ENCODE results near the gene VTCN1. TPM values are rescaled to one million over a fixed set of nuclear protein-coding genes. Genes with fewer than 3 reads are reported as not detected.

Gene VTCN1
- total and polyA plus RNA-seq, 2 experiments from 2014 or later, result 12.4 to 14.9 TPM

GRCh38 chr1:117171900-117172511 is 38.7 kb downstream of the VTCN1 start:
- H3K4me1 ChIP-seq (ENCODE audit: insufficient read depth), result no peaks in the 10 kb centered on the region
- no peaks in the 10 kb centered on the region for H4K20me1 ChIP-seq (ENCODE audit: insufficient read depth, poor library complexity, severe bottlenecking)
- WGBS (ENCODE audit: low lambda C conversion rate, missing lambda C conversion rate), result 90% methylated on average over 18 of the region's 18 CpGs
- H3K4me2 ChIP-seq, result no peak overlapping the region
- H3K36me3 ChIP-seq (replicated peaks; ENCODE audit: insufficient read depth, low read depth), result no peaks in the 10 kb centered on the region
- no peak overlapping the region for H2AFZ ChIP-seq
- H3K9me2 ChIP-seq (replicated peaks; ENCODE audit: insufficient read depth), result no peaks in the 10 kb centered on the region
- no peaks in the 10 kb centered on the region for H3K9me3 ChIP-seq (ENCODE audit: low read depth)
- no peaks in the 10 kb centered on the region for H3K27me3 ChIP-seq
- no peak overlapping the region for H3K4me3 ChIP-seq
- no peaks in the 10 kb centered on the region for H3K79me2 ChIP-seq
- no peak overlapping the region for H3K27ac ChIP-seq
- TF ChIP-seq EZH2 (IDR thresholded peaks at IDR 0.05; ENCODE audit: borderline replicate concordance) (no peak), EZH2phosphoT487 (IDR thresholded peaks at IDR 0.05; ENCODE audit: low read depth, severe bottlenecking, unreplicated experiment) (no peak), CTCF (IDR thresholded peaks at IDR 0.05; ENCODE audit: poor library complexity) (no peak)
- DNase-seq (ENCODE audit: low spot score), result no peak

DNA sequence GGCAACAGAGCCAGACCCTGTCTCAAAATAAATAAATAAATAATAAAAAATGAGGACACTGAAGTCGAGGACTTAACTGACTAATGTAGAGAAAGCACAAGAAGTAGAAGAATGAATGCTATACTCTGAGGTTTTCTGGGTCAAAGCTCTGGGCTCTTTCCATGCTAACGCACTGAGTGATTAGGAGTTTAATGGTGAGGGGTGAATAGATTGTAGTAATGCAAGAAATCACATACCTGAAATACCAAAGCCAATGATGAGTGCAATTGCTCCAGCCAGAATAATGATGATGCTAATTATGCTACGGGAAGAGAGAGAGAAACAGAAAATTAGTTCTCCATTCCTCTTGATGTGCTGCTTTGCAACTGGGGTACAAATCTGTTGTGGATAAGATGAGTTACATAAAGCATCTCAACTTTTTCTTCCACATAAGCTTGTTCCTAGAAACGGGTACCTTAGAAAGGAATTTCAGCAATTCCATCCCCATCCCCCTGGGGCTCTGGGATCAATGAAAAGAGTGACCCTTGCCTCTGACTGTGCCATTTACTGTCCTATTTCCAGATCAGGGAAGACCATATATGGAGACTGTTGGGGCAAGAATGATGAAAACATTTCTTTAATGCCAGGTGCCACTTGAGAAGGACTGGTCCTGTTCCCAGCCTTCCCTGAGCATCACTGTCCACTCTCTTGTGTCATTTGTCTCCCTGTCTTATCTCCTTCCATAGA is 40.7 kb downstream of the VTCN1 start:
- H3K4me2 ChIP-seq, result no peak overlapping the region
- no peak for DNase-seq (ENCODE audit: low spot score)
- no peaks in the 10 kb centered on the region for H3K79me2 ChIP-seq
- no peak overlapping the region for H3K4me3 ChIP-seq
- no peak overlapping the region for H3K27ac ChIP-seq
- no peak overlapping the region for H2AFZ ChIP-seq
- 72% methylated on average over 4 of the region's 4 CpGs for WGBS (ENCODE audit: low lambda C conversion rate, missing lambda C conversion rate)
- no peaks in the 10 kb centered on the region for H3K36me3 ChIP-seq (replicated peaks; ENCODE audit: insufficient read depth, low read depth)
- H3K4me1 ChIP-seq (ENCODE audit: insufficient read depth), result no peaks in the 10 kb centered on the region
- no peaks in the 10 kb centered on the region for H3K9me2 ChIP-seq (replicated peaks; ENCODE audit: insufficient read depth)
- no peaks in the 10 kb centered on the region for H4K20me1 ChIP-seq (ENCODE audit: insufficient read depth, poor library complexity, severe bottlenecking)
- TF ChIP-seq EZH2 (IDR thresholded peaks at IDR 0.05; ENCODE audit: borderline replicate concordance) (no peak), EZH2phosphoT487 (IDR thresholded peaks at IDR 0.05; ENCODE audit: low read depth, severe bottlenecking, unreplicated experiment) (no peak), CTCF (IDR thresholded peaks at IDR 0.05; ENCODE audit: poor library complexity) (no peak)
- no peaks in the 10 kb centered on the region for H3K27me3 ChIP-seq
- no peaks in the 10 kb centered on the region for H3K9me3 ChIP-seq (ENCODE audit: low read depth)

DNA sequence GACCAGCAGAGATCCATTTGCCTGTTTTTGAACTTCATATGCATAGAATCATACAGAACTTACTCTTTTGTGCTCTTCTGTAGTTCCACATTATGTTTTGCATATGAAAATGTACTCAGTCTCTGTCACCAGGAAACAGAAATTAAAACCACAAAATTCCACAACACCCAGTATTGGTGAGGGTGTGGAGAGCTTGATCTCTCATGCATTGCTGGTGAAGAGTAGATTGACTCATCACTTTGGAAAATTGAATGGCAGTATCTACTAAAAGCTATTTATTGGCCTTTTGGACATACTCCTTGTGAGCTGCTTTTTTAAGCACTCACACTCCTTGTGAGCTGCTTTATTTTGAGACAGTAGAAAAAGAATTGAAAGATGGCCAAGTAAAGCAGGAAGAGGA is 43.3 kb downstream of the VTCN1 start:
- no peak for DNase-seq (ENCODE audit: low spot score)
- no peak overlapping the region for H3K4me3 ChIP-seq
- no peak overlapping the region for H3K4me2 ChIP-seq
- H3K9me2 ChIP-seq (replicated peaks; ENCODE audit: insufficient read depth), result no peaks in the 10 kb centered on the region
- peaks cover 4% of the 10 kb centered on the region for H3K4me1 ChIP-seq (ENCODE audit: insufficient read depth)
- H4K20me1 ChIP-seq (ENCODE audit: insufficient read depth, poor library complexity, severe bottlenecking), result no peaks in the 10 kb centered on the region
- no peak overlapping the region for H2AFZ ChIP-seq
- TF ChIP-seq EZH2phosphoT487 (IDR thresholded peaks at IDR 0.05; ENCODE audit: low read depth, severe bottlenecking, unreplicated experiment), result no peak
- TF ChIP-seq CTCF (IDR thresholded peaks at IDR 0.05; ENCODE audit: poor library complexity), result no peak
- no peak for TF ChIP-seq EZH2 (IDR thresholded peaks at IDR 0.05; ENCODE audit: borderline replicate concordance)
- H3K27me3 ChIP-seq, result no peaks in the 10 kb centered on the region
- no peak overlapping the region for H3K27ac ChIP-seq
- H3K9me3 ChIP-seq (ENCODE audit: low read depth), result no peaks in the 10 kb centered on the region
- no peaks in the 10 kb centered on the region for H3K79me2 ChIP-seq
- no peaks in the 10 kb centered on the region for H3K36me3 ChIP-seq (replicated peaks; ENCODE audit: insufficient read depth, low read depth)

Measured in hepatocyte (in vitro differentiated cells).